C1 segment of cervical spinal cord (tissue), 14 donors: ENCODE measurements around the gene SESTD1.

ENCODE experiments used
- DNase-seq, 14 donors: peaks; one replicate each; lab custom pipeline; 2025; lab: John Stamatoyannopoulos, UW

The SESTD1 gene

DNA sequence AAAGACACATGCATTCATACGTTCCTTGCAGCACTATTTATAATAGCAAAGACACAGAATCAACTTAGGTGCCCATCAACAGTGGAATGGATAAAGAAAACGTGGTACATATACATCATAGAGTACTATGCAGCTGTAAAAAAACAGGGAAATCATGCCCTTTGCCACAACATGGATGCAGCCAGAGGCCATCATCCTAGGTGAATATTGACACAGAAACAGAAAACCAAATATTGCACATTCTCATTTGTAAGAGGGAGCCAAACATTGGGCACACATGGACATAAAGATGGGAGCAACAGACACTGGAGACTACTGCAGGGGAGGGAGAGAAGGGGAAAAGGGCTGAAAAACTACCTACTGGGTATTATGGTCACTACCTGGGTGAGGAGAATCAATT is 73.5 kb downstream of the SESTD1 start:
- no peak for DNase-seq

DNA sequence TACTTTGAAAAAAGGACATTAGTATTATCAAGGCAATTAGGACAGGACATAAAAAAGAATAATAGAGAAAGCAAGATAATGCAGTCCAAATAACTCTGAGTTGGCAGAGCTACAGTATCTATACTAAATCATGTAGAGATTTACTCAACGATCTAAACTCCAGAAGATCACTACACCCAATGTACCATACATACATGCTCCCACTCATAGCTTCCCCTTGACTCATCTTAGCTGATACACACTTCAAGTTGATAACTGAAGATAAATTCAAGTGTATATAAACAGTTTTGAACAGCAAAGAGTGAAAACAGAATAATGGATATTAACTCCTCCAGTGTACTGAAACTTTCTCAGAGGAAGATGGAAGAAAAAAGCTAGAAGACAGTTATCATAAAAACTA is 78.5 kb downstream of the SESTD1 start:
- no peak for DNase-seq

DNA sequence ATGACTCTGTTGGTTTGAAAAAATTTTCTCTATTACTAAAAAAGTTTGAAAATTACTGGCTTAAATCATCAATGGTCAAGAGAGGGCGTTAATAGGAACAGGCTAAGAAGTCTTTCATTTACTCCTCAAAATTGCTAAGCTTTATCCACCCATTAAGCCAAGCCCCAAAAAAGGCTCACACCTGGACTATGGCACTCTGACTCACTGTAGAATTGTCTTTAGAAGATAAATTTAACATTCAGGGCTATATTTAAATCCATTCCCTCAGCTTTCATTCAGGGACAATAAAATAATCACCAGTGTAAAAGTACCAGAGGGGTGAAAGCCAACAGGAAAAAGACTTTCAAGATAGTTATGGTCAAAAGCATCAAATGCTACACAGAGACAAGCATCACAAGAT is 80.0 kb downstream of the SESTD1 start:
- DNase-seq: no peak

DNA sequence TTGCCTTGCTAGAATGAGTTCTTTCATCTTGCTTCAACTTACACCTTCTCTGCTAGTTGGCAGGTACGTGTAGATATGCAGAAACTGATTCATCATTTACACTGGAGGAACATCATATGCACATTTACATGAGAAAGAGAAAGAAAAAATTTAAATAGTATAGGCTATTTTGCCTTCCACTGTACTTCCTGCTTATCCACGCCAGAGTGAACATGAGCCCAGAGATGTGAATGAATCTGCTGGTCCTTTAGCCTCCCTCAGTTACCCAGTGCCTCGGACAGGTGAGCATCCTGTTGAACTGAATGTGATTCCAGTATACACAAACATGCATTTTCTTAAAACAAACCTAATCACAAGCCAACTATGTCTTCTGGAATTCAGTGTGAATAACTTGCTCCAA is 83.6 kb downstream of the SESTD1 start:
- no peak for DNase-seq

DNA sequence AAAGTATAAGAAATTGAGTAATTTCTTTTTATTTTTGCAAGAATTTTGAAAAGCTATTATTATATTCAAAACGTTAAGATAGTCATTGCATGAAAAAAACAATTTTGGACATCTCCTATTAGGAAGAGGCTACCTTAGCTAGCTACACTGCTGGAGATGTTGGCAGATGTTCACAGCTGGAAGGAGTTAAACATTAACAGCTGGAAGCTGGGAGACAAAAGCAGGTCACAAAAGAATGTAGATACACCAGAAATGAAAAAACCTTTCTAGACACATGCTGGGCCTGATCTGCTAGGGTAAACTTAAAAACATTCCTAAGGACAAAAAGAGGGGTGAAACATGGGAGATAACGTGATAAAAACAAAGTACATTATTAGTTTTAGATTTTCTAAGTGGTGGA is 84.4 kb downstream of the SESTD1 start:
- DNase-seq: no peak

DNA sequence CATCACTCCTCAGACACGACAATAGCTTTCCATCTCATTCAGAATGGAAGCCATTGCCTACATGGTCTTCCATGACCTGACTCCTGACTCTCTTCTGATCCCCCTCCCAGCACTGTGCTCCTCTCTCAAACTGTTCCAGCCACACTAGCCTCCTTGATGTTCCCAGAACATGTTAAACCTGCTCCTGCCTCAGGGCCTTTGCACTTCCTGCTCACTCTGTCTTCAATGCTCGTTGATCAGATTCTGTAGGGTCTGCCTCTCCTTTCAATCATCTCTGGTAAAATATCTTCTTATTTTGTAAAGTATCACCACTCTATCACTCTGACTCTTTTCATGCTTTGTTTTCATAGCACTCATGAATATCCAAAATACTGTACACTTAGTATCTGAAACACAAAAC is 84.9 kb downstream of the SESTD1 start:
- no peak for DNase-seq

DNA sequence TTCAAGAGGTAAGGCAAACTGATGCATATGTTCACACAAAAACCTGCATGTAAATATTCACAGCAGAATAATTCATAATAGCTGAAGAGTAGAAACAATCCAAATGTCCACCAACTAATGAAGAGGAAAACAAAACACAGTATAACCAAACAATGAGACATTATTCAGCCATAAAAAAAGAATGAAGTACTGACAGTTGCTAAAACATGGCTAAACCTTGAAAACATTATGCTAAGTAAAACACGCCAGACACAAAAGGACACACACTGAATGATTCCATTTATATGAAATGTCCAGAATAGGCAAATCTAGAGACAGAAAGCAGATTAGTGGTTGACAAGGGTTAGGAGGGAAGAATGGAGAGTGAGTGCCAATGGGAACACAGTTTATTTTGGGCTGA is 86.9 kb downstream of the SESTD1 start:
- DNase-seq: no peak

DNA sequence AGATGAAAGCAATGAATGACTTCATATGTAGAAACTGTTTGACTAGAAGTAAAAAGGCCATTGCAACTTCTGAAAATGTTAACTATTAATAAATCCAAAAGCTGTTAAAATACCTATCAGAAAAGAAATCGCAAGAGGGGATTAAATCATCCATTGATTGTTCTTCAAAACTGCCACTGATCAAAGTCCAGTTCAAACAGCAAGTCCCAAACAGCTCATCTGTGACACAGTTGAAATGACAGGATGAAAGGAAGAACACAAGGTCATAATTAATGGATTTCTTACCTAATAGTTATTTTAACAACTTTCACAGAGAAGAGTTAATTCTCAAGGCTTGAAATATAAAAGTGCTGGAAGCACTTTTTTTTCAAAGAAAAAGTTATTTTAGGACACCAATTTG is 90.4 kb downstream of the SESTD1 start:
- no peak for DNase-seq

DNA sequence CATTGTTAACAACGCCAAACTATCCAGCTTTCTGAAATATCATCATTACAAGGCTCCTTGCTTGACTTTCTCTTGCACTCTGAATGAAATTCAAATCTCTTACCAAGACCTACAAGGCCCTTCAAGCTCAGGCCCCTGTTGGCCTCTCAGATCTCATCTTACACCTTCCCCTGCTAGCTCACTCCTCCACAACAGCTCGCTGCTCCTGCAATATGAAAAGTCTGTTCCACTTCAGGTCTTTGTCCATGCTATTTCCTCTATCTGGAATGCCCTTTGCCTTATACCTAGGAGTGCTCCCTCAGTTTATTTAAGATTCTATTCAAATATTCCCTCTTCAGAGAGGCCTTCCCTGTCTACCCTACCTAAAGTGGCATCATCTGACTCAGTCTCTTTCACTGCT is 91.7 kb downstream of the SESTD1 start:
- no peak for DNase-seq

DNA sequence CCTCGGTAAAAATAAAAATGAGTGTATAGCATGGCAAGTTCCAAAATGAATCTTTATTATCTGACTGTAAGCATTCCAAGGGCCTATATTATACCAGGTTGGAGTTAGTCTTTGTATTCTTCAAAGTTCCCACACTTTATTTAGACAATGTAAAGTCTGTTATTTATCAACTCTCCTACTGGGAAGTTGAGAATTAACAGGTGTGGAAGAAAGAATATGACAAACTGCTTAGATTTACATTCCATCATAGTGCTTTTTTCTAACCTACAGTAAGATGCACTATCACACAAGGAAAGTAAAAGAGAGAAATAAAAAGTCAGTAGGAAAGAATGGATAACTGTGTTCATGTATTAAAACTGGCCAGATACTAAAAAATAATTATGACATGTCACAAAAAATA is 93.3 kb downstream of the SESTD1 start:
- DNase-seq: no peak

DNA sequence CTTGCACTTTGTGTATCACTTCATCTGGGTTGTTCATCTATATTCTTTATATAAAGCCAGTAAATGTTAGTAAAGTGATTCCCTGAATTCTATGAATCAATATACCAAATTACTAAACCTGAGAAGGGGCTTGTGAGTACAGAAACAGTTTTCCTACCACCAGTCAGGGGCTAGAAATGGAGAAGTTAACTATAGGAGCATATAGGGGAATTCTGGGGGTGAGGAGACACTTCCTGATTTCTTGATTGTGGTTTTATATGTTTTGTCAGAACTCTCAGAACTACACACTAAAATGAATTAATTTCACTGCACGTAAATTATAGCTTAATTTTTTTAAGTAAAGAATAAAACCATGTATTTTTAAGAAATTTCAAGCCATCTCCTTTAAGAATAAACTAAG is 93.7 kb downstream of the SESTD1 start:
- DNase-seq: no peak

DNA sequence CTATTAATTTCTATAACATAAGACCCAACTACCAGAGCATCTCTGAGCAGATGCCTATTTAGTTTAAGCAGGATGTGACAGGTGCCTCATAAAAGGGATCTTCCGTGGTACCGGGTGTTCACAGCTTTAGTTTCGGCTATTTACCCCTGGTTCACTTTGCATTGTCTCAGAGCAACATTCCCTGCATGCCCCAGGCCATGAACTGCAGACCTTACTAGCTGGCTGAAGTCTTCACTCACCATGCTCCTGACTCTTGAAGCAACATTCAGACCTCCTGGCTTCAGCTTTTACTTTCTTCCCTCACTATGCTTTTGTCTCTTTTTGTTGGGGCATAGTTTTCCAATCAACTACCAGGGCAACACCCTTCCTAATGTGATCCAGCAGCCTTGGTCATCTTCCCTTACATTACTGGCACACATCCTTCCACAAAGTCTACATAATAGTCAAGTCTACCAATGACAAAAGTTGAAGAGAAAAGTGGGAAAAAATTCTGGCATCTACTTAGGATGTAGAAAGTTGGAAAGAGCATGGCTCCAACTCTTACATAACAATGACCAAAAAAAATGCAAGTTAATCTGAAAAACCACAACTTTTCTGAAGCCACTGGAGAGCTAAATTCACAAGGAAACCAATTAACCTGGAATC is 99.2 kb downstream of the SESTD1 start:
- no peak for DNase-seq

DNA sequence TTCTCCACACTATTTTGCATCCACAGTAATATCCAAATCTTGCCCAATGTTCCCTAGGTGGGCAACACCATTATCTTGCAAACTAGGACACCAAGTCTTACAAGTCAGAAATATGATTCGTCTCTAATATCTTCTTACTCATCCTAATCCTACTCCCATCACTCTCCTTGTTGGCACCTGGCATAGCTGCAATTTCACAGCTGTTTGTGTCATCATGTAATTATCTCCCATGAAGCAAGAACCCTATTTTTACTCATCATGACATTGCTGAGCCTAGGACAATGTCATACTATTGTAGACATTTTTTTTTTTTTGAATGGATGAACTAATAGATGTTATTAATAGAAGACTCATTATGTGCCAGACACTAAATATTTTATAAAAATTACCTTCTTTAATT is 123.4 kb downstream of the SESTD1 start:
- DNase-seq: no peak

DNA sequence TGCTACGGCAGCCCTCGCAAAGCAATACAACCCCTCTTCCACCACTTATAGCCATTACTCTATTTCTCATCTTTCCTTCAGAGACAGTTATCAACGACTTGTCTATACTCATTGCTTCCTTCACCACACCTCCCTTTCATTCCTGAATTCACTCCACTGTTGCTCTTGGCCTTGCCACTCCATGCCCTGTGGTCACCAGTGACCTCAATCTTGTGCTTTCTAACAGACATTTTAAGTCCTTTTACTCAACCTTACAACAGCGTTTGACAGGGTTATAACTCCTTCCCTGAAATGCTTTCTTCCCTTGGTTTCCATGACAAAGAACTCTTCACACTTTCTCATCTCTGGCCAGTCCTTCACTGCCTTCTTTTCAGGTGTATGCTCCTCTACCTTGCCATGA is 124.1 kb downstream of the SESTD1 start:
- no peak for DNase-seq

DNA sequence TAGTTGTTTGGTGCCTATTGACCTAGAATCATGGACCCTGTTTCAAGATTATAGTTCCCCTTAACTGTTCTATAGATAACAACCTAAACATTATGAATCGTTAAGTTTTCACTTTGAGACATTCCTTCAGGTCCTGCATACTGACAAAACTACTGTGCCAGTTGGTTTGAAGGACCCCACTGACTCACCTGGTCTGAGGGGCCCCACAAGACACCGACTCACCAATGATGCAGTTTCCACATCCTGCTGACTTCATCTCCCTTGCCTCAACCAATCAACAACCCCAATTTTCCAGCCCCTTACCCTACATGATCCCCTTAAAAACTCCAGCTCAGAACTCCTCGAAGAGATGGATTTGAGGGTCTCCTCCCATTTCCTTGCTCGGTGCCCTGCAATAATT is 125.1 kb downstream of the SESTD1 start:
- DNase-seq: no peak

DNA sequence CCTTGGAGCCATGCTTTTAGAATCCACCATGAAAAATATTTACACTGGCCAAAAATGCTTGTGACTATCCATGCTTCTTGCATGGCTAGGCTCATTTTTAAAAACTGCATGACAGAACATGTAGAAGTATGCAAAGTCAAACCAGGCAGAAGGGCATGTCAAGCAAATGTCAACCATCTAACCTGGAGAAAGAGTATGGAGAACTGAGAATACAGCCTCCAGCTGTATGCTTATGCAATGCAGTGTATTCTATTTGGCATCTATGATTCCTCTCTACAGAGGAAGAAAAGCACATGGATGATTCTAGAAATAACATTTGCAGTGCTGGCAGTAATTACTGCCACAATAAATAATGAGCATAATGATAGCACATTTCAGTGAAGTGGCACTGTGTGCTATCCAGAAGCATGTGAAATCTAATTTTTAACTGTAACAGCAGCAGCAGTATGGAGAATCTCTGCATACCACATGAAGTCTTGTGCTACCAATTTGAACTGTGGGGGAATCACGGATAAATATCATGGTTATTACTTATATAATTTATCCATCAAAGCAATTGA is 127.4 kb downstream of the SESTD1 start:
- DNase-seq: no peak

DNA sequence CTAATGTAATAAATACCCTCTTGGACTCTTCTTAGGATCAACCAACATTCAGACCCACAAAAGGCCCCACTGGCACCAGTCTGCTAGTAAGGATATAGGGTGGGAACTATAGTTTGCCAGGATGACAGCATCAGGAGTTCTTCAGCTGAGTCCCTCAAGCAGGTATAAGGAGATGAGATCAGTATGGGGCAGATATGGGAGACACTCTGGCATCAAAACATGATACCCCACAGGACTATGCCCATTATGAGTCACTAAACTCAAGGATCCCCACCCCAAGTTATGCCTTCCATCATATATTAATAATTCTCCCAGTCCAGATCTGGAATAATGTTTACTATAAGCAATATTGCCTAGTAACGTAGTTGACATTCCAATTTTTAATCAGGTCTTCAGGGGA is 131.6 kb downstream of the SESTD1 start:
- no peak for DNase-seq

DNA sequence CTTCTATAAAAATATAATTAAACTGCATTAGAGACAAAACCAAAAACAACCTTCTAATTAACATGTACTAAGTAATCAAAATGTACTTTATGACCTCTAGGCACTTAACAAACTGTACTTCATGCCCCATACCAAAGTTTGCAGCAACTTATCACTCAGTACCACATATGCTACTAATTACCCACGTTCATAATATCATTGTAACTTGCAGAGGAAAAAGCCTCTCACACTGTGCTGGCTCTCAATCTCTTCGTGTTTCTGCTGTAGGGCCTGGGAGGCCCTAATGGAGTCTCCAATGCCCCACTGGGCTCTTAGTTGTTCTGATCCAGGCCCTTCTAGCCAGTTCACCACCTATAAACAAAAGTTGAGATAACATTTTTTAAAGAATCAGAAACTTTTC is 132.6 kb downstream of the SESTD1 start:
- no peak for DNase-seq

DNA sequence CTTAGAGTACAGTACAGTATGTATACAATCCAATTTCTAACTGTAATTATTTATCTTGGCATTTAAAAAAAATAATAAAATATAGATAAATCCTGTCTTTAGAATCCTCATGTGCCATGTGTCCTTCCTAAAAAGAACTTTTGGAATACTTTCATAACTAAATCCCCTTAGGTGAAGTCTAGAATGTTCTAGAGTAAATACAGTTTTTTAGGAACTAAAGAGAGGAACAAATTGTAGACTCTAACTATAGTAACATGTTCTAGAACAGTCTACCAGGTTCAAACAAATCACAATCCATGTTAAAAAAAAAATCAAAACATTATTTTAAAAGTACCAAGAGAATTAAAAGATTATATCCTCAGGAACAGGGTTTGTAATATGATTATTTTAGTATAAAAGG is 134.1 kb downstream of the SESTD1 start:
- no peak for DNase-seq

DNA sequence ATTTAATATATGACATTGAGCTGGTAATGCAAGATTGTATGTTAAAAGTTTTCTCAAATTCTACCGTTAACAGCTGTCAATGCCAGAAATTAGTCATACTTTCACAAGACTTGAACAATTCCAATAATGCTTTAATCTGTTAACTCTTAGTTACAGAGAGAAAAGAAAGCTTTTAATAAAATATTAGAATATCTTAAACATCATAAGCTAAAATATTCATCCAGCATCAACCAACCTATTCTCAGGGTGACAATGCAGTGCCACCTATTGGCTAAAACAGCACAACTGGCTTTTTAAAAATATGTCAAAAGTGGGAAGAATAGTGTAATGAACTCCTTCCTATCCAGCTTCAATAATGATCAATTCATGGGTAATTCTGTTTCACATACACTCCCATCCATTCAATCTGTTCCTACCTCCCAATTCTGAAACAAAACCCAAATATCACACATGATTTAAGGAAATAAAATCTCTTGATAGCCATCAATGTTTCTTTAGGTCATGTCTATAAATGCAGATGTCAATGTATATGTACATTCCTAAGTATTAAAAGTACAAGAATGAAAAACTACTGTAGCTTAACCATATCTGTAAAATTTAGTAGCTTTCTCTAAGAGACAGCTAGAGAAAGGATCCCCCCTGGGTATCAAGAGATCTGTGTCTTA is 134.9 kb downstream of the SESTD1 start:
- no peak for DNase-seq

DNA sequence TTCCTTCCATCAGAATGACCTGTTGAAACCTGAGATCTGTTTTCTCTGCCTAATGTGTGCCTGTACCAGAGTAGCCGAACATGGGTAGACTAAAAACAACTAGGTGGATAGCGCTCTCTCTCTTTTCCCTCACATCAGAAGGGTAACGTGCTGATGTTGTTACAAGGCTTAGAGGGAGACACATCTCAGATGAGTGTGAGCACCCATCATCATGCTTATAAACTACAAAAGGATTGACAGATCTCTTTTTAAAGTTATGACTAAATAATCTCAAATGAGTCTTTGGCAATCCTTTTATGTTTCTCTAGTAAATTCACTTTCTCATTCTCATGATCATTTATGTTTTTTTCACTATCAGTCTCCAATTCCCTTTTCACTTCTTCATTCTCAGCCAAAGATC is 139.2 kb downstream of the SESTD1 start:
- no peak for DNase-seq

DNA sequence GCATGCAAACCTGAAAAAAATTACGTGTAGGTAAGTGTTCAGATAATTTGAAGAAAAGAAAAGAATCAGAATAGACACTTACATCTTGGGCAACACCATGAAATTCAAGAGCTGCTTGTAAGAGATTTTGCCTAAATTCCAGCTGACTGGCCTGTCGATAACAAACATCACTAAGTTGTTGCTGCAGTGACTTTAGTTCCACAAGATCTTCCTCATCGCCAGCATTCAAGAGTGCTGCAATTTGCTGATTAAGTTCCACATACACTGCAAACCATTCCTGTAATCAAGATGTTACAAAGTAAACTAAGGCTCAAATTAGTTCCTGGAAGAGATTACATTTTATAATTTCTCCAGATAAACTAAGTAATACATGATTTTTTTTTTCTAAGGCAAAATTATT is 140.3 kb downstream of the SESTD1 start:
- no peak for DNase-seq

DNA sequence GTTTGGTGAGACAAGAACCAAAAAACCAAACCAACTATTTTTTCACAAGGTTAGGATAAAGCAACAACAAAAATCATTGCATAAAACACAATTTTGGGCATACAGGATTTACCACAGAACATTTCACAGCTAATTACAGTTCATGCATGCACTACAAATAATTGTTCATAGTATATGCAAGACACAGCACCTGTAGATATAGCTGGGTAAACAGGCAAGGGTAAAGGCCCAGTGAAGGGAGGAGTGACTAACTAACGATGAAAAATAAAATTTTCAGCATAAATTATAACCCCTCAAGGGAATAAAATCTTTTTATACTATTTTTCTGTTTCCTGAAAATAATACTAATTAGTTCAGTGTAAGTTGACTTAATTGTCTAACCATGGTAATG is 141.4 kb downstream of the SESTD1 start:
- DNase-seq: no peak

DNA sequence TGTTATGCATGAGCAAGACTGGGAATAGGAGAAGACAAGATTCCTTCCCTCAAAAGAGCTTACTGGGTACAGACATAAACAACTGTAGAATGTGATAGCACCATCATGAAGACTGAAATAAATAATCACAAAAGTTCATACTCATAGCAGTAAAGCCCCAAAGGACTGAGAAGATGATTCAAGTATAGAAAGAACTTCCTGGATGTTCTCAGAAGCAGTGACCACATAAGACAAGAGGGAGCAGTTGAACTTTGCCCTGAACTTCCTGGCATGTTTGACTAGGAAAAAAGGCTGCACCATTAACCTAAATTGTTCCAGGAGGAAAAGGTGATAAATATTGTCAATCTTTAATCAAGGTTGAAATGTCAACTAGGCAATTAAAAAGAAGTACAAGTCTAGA is 156.9 kb downstream of the SESTD1 start:
- no peak for DNase-seq
